Measurements from ENCODE around the gene HM13. TPM values are rescaled to one million over a fixed set of nuclear protein-coding genes. Genes with fewer than 3 reads are reported as not detected.

HM13 gene
- total and polyA plus RNA-seq, 9 of the 15 experiments (the other 6 are each of a cell fraction or from before 2014, with no cell fraction given): 7.7 to 136 (median 74.5) TPM

GRCh38 chr20:31572701-31573554, 58.7 kb downstream of the HM13 start (continued):
- TF ChIP-seq ZNF431 (CRISPR knock-in tag; IDR thresholded peaks at IDR 0.05) (peak; percentile 54; the same call in 1 of the 2 replicates), ZBTB12 (CRISPR knock-in tag; IDR thresholded peaks at IDR 0.05) (peak; percentile 24; the same call in 1 of the 2 replicates), IRF1 (CRISPR knock-in tag; IDR thresholded peaks at IDR 0.05; ENCODE audit: borderline replicate concordance) (no peak), ZBTB34 (CRISPR knock-in tag; IDR thresholded peaks at IDR 0.05) (no peak), PTTG1 (tag; IDR thresholded peaks at IDR 0.05; ENCODE audit: low read depth) (peak; percentile 66; the same call in 1 of the 2 replicates), ZBTB5 (IDR thresholded peaks at IDR 0.05) (no peak), ZBTB7A (IDR thresholded peaks at IDR 0.05; ENCODE audit: borderline replicate concordance, control insufficient read depth, low read depth, low read length) (peak; percentile 80; the same call in 1 of the 2 replicates), NFYB (IDR thresholded peaks at IDR 0.05; ENCODE audit: extremely low read depth, insufficient read length) (no peak), LCOR (CRISPR knock-in tag; IDR thresholded peaks at IDR 0.05) (peak; percentile 78; the same call in 1 of the 2 replicates), MEF2A (IDR thresholded peaks at IDR 0.05; ENCODE audit: control insufficient read depth, low read depth, low read length) (no peak), CGGBP1 (CRISPR knock-in tag; IDR thresholded peaks at IDR 0.05) (no peak), DACH1 (IDR thresholded peaks at IDR 0.05; ENCODE audit: partially characterized antibody) (peak; percentile 83), MAX (CRISPR knock-in tag; IDR thresholded peaks at IDR 0.05) (peak; percentile 49; the same call in 1 of the 2 replicates), NELFE (IDR thresholded peaks at IDR 0.05; ENCODE audit: insufficient read depth, insufficient read length) (no peak)
